Liver (tissue), 9 donors: ENCODE data around the gene STAB1. TPM values are rescaled to one million over a fixed set of nuclear protein-coding genes. Genes with fewer than 3 reads are reported as not detected.

Experiments used
- DNase-seq: peaks from one replicate; pipeline ENCODE4 v3.0.0-alpha.2; 2017; ENCODE audit warnings: low spot score
- H3K27ac ChIP-seq, 2 donors: one replicate each; pipeline ENCODE4 v1.7.0; 2013; ENCODE audit warnings: inconsistent platforms in 2 of 2, low read length in 2 of 2, control low read depth in 1 of 2, low read depth in 1 of 2, mild to moderate bottlenecking in 1 of 2
- H3K27me3 ChIP-seq, 4 donors: one replicate each; pipeline versions ENCODE4 v1.6.1 to v1.7.0; 2013; ENCODE audit warnings: low read length in 3 of 4, inconsistent platforms in 1 of 4, mild to moderate bottlenecking in 1 of 4, moderate library complexity in 1 of 4; ENCODE audit not compliant: control insufficient read depth in 4 of 4, insufficient read depth in 4 of 4
- H3K36me3 ChIP-seq, 4 donors: one replicate each; pipeline versions ENCODE4 v1.6.1 to v1.7.0; 2013; ENCODE audit warnings: low read length in 3 of 4, mild to moderate bottlenecking in 3 of 4, low read depth in 1 of 4, moderate library complexity in 1 of 4; ENCODE audit not compliant: control insufficient read depth in 4 of 4, insufficient read depth in 3 of 4
- H3K4me1 ChIP-seq, 4 donors: one replicate each; pipeline versions ENCODE4 v1.6.1 to v1.7.0; 2013; ENCODE audit warnings: low read length in 3 of 4, mild to moderate bottlenecking in 3 of 4, moderate library complexity in 1 of 4; ENCODE audit not compliant: control insufficient read depth in 4 of 4, insufficient read depth in 4 of 4
- H3K4me3 ChIP-seq, 3 donors: one replicate each; pipeline versions ENCODE4 v1.6.1 to v1.7.0; 2013; ENCODE audit warnings: low read length in 3 of 3, control low read depth in 1 of 3, low read depth in 1 of 3, mild to moderate bottlenecking in 1 of 3
- H3K9ac ChIP-seq, 2 donors: one replicate each; pipeline ENCODE4 v1.7.0; 2013; ENCODE audit warnings: low read length in 2 of 2, mild to moderate bottlenecking in 2 of 2, moderate library complexity in 2 of 2, control low read depth in 1 of 2, low read depth in 1 of 2
- H3K9me3 ChIP-seq, 4 donors: one replicate each; pipeline versions ENCODE4 v1.6.1 to v1.7.0; 2013; ENCODE audit warnings: low read length in 3 of 4; ENCODE audit not compliant: control insufficient read depth in 4 of 4
- CTCF ChIP-seq: fragments of 150-350 bp; IDR thresholded peaks from 2 replicates; pipeline ENCODE4 v1.5.1; 2017; ENCODE audit warnings: improper control_type of control experiment, low read depth, low read length; ENCODE audit not compliant: missing input control
- EGR1 ChIP-seq, 2 donors: IDR thresholded peaks; 2 replicates each; pipeline ENCODE4 v1.6.1; 2016 to 2018; ENCODE audit warnings: antibody characterized with exemption in 2 of 2, low read depth in 2 of 2
- FOXA1 ChIP-seq: IDR thresholded peaks from 2 replicates; pipeline ENCODE4 v1.6.1; 2016; ENCODE audit warnings: antibody characterized with exemption
- FOXA2 ChIP-seq: IDR thresholded peaks from 2 replicates; pipeline ENCODE4 v1.6.1; 2016; ENCODE audit warnings: antibody characterized with exemption
- GABPA ChIP-seq, 2 donors: IDR thresholded peaks in 1 of 2; conservative IDR thresholded peaks in 1 of 2; 2 replicates each; pipeline ENCODE4 v1.6.1; 2016; ENCODE audit warnings: antibody characterized with exemption in 2 of 2, mild to moderate bottlenecking in 1 of 2, moderate library complexity in 1 of 2
- HNF4A ChIP-seq, 2 donors: conservative IDR thresholded peaks; 2 replicates each; pipeline ENCODE4 v1.6.1; 2016; ENCODE audit warnings: antibody characterized with exemption in 2 of 2, mild to moderate bottlenecking in 2 of 2
- JUND ChIP-seq, 2 donors: IDR thresholded peaks; 2 replicates each; pipeline ENCODE4 v1.6.1; 2016; ENCODE audit warnings: antibody characterized with exemption in 2 of 2
- NR2F2 ChIP-seq: IDR thresholded peaks from 2 replicates; pipeline ENCODE4 v1.6.1; 2016; ENCODE audit warnings: antibody characterized with exemption
- RAD21 ChIP-seq, 2 donors: IDR thresholded peaks; 2 replicates each; pipeline ENCODE4 v1.6.1; 2016; ENCODE audit warnings: antibody characterized with exemption in 2 of 2, mild to moderate bottlenecking in 2 of 2
- REST ChIP-seq: IDR thresholded peaks from 2 replicates; pipeline ENCODE4 v1.6.1; 2016; ENCODE audit warnings: antibody characterized with exemption, mild to moderate bottlenecking
- SP1 ChIP-seq: IDR thresholded peaks from 2 replicates; pipeline ENCODE4 v1.6.1; 2018; ENCODE audit warnings: antibody characterized with exemption, mild to moderate bottlenecking
- YY1 ChIP-seq: IDR thresholded peaks from 2 replicates; pipeline ENCODE4 v1.6.1; 2016; ENCODE audit warnings: antibody characterized with exemption, mild to moderate bottlenecking
- ZBTB33 ChIP-seq: IDR thresholded peaks from 2 replicates; pipeline ENCODE4 v1.6.1; 2016; ENCODE audit warnings: antibody characterized with exemption
- WGBS: extraction: QIAGEN DNeasy Blood & Tissue Kit; methylation state at CpG from one replicate; pipeline ENCODE4 v1.1.7; 2013; 5-methylcytosine and 5-hydroxymethylcytosine counted together
- polyA plus RNA-seq, 2 donors: library from polyadenylated mRNA; stranded (reverse) in 1 of 2; unstranded in 1 of 2; fragments of 200-250 nt in 1 of 2; fragments of >200 nt in 1 of 2; fragmentation: Nextera tagmentation in 1 of 2; extraction: Ambion mirVana in 1 of 2; gene quantifications; one replicate each; pipeline versions ENCODE4 v1.2.1 to v1.2.3, GENCODE V29; 2013 to 2015
- total RNA-seq, 2 donors: library from RNA; depleted of rRNA; stranded (reverse); fragments of >200 nt; gene quantifications; one replicate each; pipeline ENCODE4 v1.2.3, GENCODE V29; 2014
- TF ChIP-seq, protein P1 (sequence below): IDR thresholded peaks from 2 replicates; pipeline ENCODE4 v1.6.1; 2016; ENCODE audit warnings: antibody characterized with exemption
- TF ChIP-seq, protein P2 (sequence below): IDR thresholded peaks from 2 replicates; pipeline ENCODE4 v1.6.1; 2016; ENCODE audit warnings: antibody characterized with exemption
- donor health status: healthy.
- donor health status: healthy.
- donor health status: healthy.
- donor health status: healthy.
- donor health status: healthy.

Gene STAB1
- total and polyA plus RNA-seq, 4 donors = 42.0 to 198 (median 71.5) TPM

DNA sequence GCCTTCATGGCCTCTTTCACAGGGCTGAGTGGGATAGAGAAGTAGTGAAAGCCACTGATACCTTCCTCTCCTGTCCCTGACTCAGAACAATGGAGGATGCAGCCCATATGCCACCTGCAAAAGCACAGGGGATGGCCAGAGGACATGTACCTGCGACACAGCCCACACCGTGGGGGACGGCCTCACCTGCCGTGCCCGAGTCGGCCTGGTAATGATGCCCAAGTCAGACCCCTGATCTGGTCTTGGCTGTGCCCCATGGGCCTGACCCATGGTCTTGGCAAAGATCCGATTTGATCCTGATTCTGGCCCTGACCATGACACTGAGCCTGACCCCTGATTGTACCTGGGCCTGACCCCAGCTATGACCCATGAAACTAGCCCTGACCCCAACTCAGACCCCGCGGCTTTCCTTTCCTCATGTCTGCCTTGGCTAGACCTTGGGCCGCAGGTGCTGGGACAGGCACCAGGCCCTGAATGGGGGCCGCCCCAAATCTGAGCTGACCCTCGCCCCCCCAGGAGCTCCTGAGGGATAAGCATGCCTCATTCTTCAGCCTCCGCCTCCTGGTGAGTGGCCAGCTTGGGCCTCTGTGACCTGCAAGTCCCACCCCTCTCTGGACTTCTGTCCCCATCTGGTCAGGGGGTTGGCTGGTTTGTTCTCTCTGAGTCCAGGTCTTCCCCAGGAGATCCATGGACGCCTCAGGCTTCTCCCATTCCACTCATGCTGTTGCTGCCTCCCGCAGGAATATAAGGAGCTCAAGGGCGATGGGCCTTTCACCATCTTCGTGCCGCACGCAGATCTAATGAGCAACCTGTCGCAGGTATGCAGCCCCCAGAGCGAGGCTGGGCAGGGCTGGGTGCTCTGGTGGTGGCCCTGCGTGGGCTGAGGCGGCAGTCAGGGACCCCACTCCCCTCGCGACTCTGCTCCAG lies 22.9 kb downstream of the STAB1 start:
- TF ChIP-seq EGR1 (IDR thresholded peaks at IDR 0.05; ENCODE audit: low read depth in 2 of 2) = no peak
- TF ChIP-seq RAD21 (IDR thresholded peaks at IDR 0.05) = no peak
- TF ChIP-seq FOXA2 = no peak
- no peak for TF ChIP-seq JUND (IDR thresholded peaks at IDR 0.05)
- TF ChIP-seq YY1 = no peak
- TF ChIP-seq HNF4A (conservative IDR thresholded peaks at IDR 0.05) = no peak
- no peak for TF ChIP-seq ZBTB33
- no peak for TF ChIP-seq SP1
- no peak for TF ChIP-seq CTCF
- TF ChIP-seq FOXA1 = no peak
- TF ChIP-seq, protein P1, sequence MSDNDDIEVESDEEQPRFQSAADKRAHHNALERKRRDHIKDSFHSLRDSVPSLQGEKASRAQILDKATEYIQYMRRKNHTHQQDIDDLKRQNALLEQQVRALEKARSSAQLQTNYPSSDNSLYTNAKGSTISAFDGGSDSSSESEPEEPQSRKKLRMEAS = no peak
- no peak for TF ChIP-seq REST
- no peak for TF ChIP-seq NR2F2
- no peak for TF ChIP-seq GABPA (IDR thresholded peaks at IDR 0.05 in 1 of 2, conservative IDR thresholded peaks at IDR 0.05 in 1 of 2)
- TF ChIP-seq, protein P2, sequence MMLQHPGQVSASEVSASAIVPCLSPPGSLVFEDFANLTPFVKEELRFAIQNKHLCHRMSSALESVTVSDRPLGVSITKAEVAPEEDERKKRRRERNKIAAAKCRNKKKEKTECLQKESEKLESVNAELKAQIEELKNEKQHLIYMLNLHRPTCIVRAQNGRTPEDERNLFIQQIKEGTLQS = no peak
- Histone ChIP-seq H3K27ac (no peak overlapping the region), H3K4me3 (no peak overlapping the region), H3K36me3 (no peaks in the 10 kb centered on the region), H3K9ac (no peak overlapping the region), H3K4me1 (no peaks in the 10 kb centered on the region), H3K27me3 (no peaks in the 10 kb centered on the region), H3K9me3 (no peaks in the 10 kb centered on the region)
- WGBS = 86% methylated on average over 25 of the region's 25 CpGs
- no peak for DNase-seq
